K562 (cell line): ENCODE results near the gene DOK4. TPM values are rescaled to one million over a fixed set of nuclear protein-coding genes. Genes with fewer than 3 reads are reported as not detected.
A peak's percentile ranks its signal among the peaks of the same experiment; 100 is the strongest.

Experiments used
- ARID2 ChIP-seq: fragments of 450-650 bp; IDR thresholded peaks from 2 replicates; pipeline ENCODE4 v1.6.1; 2017; ENCODE audit warnings: antibody characterized with exemption, mild to moderate bottlenecking
- CBX5 ChIP-seq: IDR thresholded peaks from 2 replicates; pipeline ENCODE4 v1.6.1; 2014; ENCODE audit warnings: low read depth, borderline replicate concordance
- CEBPG ChIP-seq, 3 experiments: fragments of 200-800 bp in 1 of 3; sonication (Bioruptor generic) in 1 of 3; sonication (generic) in 1 of 3; formaldehyde crosslinking in 1 of 3; IDR thresholded peaks in 2 of 3; conservative IDR thresholded peaks in 1 of 3; 2 replicates each; pipeline versions ENCODE4 v1.6.1 to v1.8.0; 2016 to 2022; ENCODE audit warnings: missing compliant biosample characterization in 2 of 3, missing genetic modification characterization in 2 of 3, mild to moderate bottlenecking in 1 of 3, missing genetic modification reagents in 1 of 3
- GTF2B ChIP-seq: IDR thresholded peaks from 2 replicates; pipeline ENCODE4 v1.6.1; 2011; ENCODE audit not compliant: insufficient read length; ENCODE audit errors: extremely low read depth
- HDAC6 ChIP-seq: IDR thresholded peaks from 2 replicates; pipeline ENCODE4 v1.6.1; 2012; ENCODE audit warnings: low read depth, mild to moderate bottlenecking, control low read depth, inconsistent platforms, low read length, moderate library complexity
- MAZ ChIP-seq, 2 experiments: fragments of 450-650 bp in 1 of 2; sonication (generic) in 1 of 2; formaldehyde crosslinking; IDR thresholded peaks in 1 of 2; conservative IDR thresholded peaks in 1 of 2; 2 replicates each; pipeline versions ENCODE4 v1.4.0 to v1.5.0; 2020; ENCODE audit warnings: mild to moderate bottlenecking in 1 of 2, missing genetic modification reagents in 1 of 2
- MLX ChIP-seq, 2 experiments: fragments of 450-650 bp in 1 of 2; sonication (generic) in 1 of 2; formaldehyde crosslinking; conservative IDR thresholded peaks; 2 replicates each; pipeline versions ENCODE4 v1.4.0 to v1.8.1; 2020 to 2022; ENCODE audit warnings: mild to moderate bottlenecking in 1 of 2, missing genetic modification reagents in 1 of 2
- MTA2 ChIP-seq: fragments of 450-650 bp; IDR thresholded peaks from 2 replicates; pipeline ENCODE4 v1.6.1; 2016; ENCODE audit warnings: low read depth
- PHB2 ChIP-seq: fragments of 450-650 bp; IDR thresholded peaks from 2 replicates; pipeline ENCODE4 v1.6.1; 2017; ENCODE audit warnings: low read depth
- PHTF2 ChIP-seq: fragments of 250-450 bp; sonication (Bioruptor Pico); IDR thresholded peaks from 2 replicates; pipeline ENCODE4 v1.5.0; 2021; ENCODE audit warnings: mild to moderate bottlenecking
- RNF219 ChIP-seq: fragments of 250-450 bp; sonication (Bioruptor Pico); IDR thresholded peaks from 2 replicates; pipeline ENCODE4 v1.5.0; 2022; ENCODE audit warnings: mild to moderate bottlenecking
- SMAD2 ChIP-seq: fragments of 150-350 bp; IDR thresholded peaks from 2 replicates; pipeline ENCODE4 v1.6.1; 2014; ENCODE audit warnings: low read depth, mild to moderate bottlenecking, low read length
- TAL1 ChIP-seq: fragments of 450-650 bp; IDR thresholded peaks from 2 replicates; pipeline ENCODE4 v1.6.1; 2016; ENCODE audit warnings: mild to moderate bottlenecking
- ZBTB49 ChIP-seq: sonication (generic); formaldehyde crosslinking; IDR thresholded peaks from 2 replicates; pipeline ENCODE4 v1.8.0; 2022; ENCODE audit warnings: missing genetic modification reagents, mild to moderate bottlenecking, borderline replicate concordance
- ZNF212 ChIP-seq: fragments of 450-650 bp; formaldehyde crosslinking; IDR thresholded peaks from 2 replicates; pipeline ENCODE4 v1.4.0; 2020; ENCODE audit warnings: mild to moderate bottlenecking
- ZNF449 ChIP-seq: fragments of 250-450 bp; sonication (Bioruptor Pico); IDR thresholded peaks from 2 replicates; pipeline ENCODE4 v1.8.0; 2022; ENCODE audit warnings: moderate library complexity, mild to moderate bottlenecking, inconsistent platforms
- ZNF707 ChIP-seq: fragments of 250-450 bp; sonication (Bioruptor Pico); conservative IDR thresholded peaks from 2 replicates; pipeline ENCODE4 v1.8.0; 2022; ENCODE audit warnings: inconsistent platforms, mild to moderate bottlenecking, moderate library complexity
- polyA plus RNA-seq, 8 experiments: library from polyadenylated mRNA; depleted of rRNA in 4 of 8; stranded (reverse) in 5 of 8; unstranded in 3 of 8; fragments of >200 nt; fragmentation: Nextera tagmentation in 2 of 8; fragmentation: Illumina TruSeq in 1 of 8; extraction: Ambion mirVana in 2 of 8; extraction: Trizol in 1 of 8; gene quantifications; 2 replicates each; pipeline versions ENCODE4 v1.2.1 to v1.2.3, GENCODE V29; 2011 to 2014; ENCODE audit warnings: inconsistent platforms in 1 of 8, missing spikeins in 1 of 8
- total RNA-seq, 7 experiments: library from RNA; depleted of rRNA in 6 of 7; stranded (reverse); fragments of >200 nt in 6 of 7; fragmentation: Illumina TruSeq in 2 of 7; extraction: Trizol in 2 of 7; gene quantifications; 2 replicates each; pipeline versions ENCODE4 v1.2.1 to v1.2.3, GENCODE V29; 2011 to 2021; ENCODE audit warnings: low replicate concordance in 1 of 7
- TF ChIP-seq, protein P1 (sequence below): fragments of 250-450 bp; sonication (Bioruptor Pico); IDR thresholded peaks from 2 replicates; pipeline ENCODE4 v1.8.0; 2022; ENCODE audit warnings: inconsistent platforms, mild to moderate bottlenecking, moderate library complexity, borderline replicate concordance

DOK4 gene
- total and polyA plus RNA-seq, 9 of the 15 experiments (the other 6 are each of a cell fraction or from before 2014, with no cell fraction given): 0.10 to 14.4 (median 8.3) TPM

DNA sequence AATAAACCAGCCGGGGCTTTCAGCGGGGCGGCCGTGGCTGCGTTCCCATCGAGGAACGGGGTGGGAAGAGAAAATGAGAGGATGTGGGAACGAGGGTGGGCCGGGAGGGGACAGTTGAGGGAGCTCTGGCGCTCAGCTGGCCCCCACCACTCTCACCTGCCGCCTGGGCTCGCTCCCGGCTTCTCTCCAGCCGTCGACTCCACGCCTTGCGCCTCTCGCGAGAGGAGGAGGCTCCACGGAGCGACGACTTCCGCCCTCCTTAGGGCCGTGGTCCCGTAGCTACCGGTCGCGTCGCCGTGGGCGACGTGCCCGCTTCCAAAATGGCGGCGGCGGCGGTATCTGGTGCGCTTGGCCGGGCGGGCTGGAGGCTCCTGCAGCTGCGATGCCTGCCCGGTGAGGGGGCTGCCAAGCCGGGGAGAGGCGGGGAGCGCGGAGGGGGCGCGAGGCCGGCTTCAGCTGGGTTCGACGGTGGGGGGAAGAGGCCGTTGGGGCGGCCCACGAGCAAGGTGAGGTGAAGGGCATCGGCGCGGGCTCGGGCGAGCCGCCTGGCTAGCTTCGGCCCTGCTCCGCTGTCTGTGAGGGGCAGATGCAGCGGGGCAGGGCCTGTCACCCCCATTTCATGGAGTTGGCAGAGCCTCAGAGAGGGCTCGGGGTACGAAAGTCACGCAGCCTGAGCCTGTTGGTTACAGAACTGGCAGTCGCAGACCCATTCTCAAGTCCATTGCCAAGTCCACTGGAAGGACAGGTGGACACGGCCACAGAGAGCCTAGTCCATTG, 38.9 kb downstream of the DOK4 start, which contains the start of the genes CIAPIN1 and COQ9 (continued):
- TF ChIP-seq ZNF449 (CRISPR knock-in tag): no peak
- no peak for TF ChIP-seq CBX5
- TF ChIP-seq ZNF212 (CRISPR knock-in tag): no peak
- no peak for TF ChIP-seq TAL1
- TF ChIP-seq, protein P1, sequence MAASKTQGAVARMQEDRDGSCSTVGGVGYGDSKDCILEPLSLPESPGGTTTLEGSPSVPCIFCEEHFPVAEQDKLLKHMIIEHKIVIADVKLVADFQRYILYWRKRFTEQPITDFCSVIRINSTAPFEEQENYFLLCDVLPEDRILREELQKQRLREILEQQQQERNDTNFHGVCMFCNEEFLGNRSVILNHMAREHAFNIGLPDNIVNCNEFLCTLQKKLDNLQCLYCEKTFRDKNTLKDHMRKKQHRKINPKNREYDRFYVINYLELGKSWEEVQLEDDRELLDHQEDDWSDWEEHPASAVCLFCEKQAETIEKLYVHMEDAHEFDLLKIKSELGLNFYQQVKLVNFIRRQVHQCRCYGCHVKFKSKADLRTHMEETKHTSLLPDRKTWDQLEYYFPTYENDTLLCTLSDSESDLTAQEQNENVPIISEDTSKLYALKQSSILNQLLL: no peak
- peak; percentile 74 to 97 for TF ChIP-seq MAZ (CRISPR knock-in tag; conservative IDR thresholded peaks at IDR 0.05 in 1 of 2, IDR thresholded peaks at IDR 0.05 in 1 of 2)
- TF ChIP-seq SMAD2: no peak
- TF ChIP-seq PHTF2 (CRISPR knock-in tag): no peak
- TF ChIP-seq MLX (CRISPR knock-in tag; conservative IDR thresholded peaks at IDR 0.05): no peak
- TF ChIP-seq MTA2: no peak
- TF ChIP-seq CEBPG (CRISPR knock-in tag; IDR thresholded peaks at IDR 0.05): no peak
- no peak for TF ChIP-seq CEBPG (tag; conservative IDR thresholded peaks at IDR 0.05 in 1 of 2, IDR thresholded peaks at IDR 0.05 in 1 of 2)
- no peak for TF ChIP-seq ZNF707 (CRISPR knock-in tag)
- TF ChIP-seq GTF2B: no peak
- TF ChIP-seq ARID2: no peak
- no peak for TF ChIP-seq ZBTB49 (CRISPR knock-in tag)
- TF ChIP-seq PHB2: no peak
- no peak for TF ChIP-seq HDAC6
- TF ChIP-seq RNF219 (CRISPR knock-in tag): no peak
